Posterior vena cava (tissue), 2 donors: Measurements from ENCODE around the gene PDSS2. TPM values are rescaled to one million over a fixed set of nuclear protein-coding genes. Genes with fewer than 3 reads are reported as not detected.
"Not testable (repeated sequence)": the region's sequence is repeated elsewhere in the genome, so short reads cannot be mapped to it uniquely, and the experiment has no call there.

Source experiments
- DNase-seq: peaks from one replicate; pipeline ENCODE4 v3.0.0-alpha.2; 2020; ENCODE audit warnings: low spot score
- intact Hi-C, 2 donors: fragments of 100-400 bp; cut with DNase I; formaldehyde crosslinking; loops; one replicate each; pipeline versions ENCODE4 v1.14.1 to v1.14.2; 2022 to 2023
- total RNA-seq, 2 donors: library from RNA; stranded (reverse); fragmentation: NEBNext Ultra II Directional; extraction: Animal tissue kit (Norgen Biotek cat#: 25700); gene quantifications; one replicate each; pipeline ENCODE4 v1.2.1, GENCODE V29; 2021
- donor health status: DM: yes; HTN: yes; CAD: no.
- donor health status: DM: yes; HTN: yes; CAD: no.

Gene PDSS2
- total RNA-seq, 2 donors from 2014 or later = 10.1 to 11.6 TPM

GRCh38 chr6:107386904-107387303 is 72.5 kb downstream of the PDSS2 start:
- intact Hi-C loops = no loop called here
- no peak for DNase-seq

DNA sequence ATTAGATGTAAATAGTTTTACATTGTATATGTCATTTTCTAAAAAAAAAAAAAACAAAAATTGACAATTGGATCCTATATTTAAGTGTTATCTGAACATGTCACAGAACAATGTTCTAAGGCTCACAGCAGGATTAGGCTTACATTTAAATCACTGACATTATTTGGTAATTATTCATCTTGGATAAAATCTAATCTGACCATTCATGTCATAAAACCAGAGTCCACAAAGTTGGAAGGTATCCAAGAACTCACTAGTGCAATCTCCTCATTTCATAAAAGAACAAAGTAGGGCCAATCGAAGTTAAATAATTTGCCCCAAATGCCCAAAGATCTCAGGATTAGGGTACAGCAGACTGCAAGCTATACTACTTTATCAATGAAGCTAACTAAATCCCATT is 73.0 kb downstream of the PDSS2 start:
- DNase-seq = no peak
- intact Hi-C loops = no loop called here

DNA sequence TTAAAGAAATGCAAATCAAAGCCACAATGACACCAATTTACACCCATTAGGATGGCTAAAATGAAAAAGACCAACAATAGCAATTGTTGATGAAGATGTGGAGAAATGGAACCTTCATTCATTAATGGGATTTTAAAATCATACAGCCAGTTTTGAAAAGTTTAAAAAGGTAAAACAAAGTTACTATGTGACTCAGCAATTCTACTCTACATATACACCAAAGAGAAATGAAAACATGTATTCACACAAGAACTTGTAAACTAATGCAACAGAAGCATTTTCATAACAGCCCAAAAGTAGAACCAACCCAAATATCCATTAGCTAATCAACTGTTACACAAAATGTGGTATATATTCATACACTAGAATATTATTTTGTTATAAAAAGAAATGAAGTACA is 75.7 kb downstream of the PDSS2 start:
- intact Hi-C loops = no loop called here
- DNase-seq = no peak

DNA sequence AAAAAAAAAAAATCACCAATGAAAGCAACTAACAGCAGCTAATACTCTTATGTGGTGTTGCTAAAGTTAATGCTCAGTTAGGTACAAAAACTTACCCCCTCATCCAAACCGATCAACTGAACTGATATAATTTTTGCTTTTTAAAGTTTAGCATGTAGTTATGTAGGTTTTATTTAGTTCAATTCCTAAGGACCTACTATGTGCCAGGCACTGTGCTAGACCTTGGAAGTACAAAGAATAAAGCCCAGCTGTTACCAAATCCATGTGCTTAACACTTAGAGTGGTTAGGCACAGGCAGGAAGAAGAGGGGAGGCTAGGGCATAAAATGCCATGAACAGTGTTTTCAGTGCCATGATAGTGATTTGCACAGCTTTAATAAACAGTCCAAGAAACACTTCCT is 85.1 kb downstream of the PDSS2 start:
- no peak for DNase-seq
- intact Hi-C loops = no loop called here

- DNase-seq = no peak
- intact Hi-C loops = loop anchor here in 1 of 2 donors (10.0 kb wide), 1 partner anchor 915 kb away; no protein-coding TSS in a partner anchor
Observed at GRCh38 chr6:107369493-107369892, 89.9 kb downstream of the PDSS2 start.

DNA sequence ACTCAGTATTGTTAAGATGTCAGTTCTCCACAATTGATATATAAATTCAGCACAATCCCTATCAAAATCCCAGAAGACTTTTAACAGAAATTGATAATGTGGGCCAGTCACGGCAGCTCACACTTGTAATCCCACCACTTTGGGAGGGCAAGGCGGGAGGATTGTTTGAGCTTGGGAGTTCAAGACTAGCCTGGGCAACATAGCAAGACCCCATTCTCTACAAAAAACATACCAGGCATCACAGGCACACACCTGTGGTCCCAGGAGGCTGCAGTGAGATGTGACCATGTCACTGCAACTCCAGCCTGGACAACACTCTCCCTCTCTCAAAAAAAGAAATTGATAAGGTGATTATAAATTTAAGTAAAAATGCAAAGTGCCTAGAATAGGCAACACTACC is 90.9 kb downstream of the PDSS2 start:
- intact Hi-C loops = loop anchor here in 1 of 2 donors (10.0 kb wide), 1 partner anchor 914 kb away; no protein-coding TSS in a partner anchor

GRCh38 chr6:107364173-107364572 is 95.2 kb downstream of the PDSS2 start:
- not testable (repeated sequence) for DNase-seq
- intact Hi-C loops = loop anchor here in 1 of 2 donors (10.0 kb wide), 1 partner anchor 909 kb away; no protein-coding TSS in a partner anchor

More for the DNA sequence above, 90.9 kb downstream of the PDSS2 start:
- DNase-seq = no peak

DNA sequence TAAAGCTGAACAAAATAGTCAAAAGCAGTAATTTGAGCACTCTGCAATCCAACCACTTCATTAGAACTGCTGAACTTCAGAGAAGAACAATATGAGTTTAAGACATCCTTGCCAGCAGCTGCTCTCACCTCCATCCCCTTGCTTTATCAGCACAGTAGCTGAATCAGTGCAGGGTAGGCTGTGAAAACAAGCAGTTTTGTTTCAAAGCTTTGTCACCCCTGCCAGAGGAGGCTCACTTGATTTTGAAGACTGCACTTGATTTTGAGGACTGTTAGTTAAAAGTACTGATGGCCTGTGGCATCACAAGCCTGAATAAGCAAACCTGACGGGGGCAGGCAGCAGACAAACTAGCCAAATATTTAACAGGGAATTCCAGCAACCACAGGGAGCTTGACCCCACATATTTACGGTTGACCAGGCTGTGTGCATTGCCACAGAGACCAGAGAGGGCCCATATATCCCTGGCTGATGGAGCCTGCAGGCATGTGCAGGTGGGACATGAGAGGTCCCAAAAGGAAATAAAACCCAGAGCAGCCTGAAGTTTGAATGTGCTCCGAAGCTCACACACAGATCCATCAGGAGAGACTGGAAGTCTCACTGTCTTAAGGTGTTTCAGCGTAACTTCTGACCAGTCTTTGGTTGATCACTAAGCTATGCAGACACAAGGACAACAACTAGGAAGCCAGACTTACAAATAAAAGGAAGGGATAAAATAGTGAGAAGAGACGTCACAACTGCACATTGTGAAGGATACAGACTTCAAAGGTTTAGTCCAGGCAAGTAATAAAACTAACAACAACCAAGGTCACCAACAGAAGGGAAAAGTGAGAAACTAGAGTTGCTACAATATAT is 97.4 kb downstream of the PDSS2 start:
- intact Hi-C loops = loop anchor here in 1 of 2 donors (10.0 kb wide), 1 partner anchor 907 kb away; no protein-coding TSS in a partner anchor
- DNase-seq = no peak

DNA sequence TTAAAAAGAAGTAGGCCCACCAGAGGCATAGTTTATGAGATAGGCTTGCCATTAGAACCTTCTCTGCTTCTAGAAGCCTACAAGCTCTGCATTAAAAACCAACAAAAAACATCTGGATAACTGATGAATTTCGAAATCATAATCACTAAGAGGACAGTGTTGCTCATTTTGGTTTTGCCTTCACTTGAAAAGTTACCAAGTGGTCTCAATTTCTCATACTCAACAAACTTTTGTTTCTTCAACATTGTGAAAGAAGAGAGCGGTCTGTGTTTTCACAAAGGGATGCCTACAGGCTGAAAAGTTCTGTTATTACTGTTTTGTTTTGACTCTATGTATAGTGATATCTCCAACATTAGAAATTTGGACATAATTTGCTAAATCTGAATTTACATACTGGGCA is 98.9 kb downstream of the PDSS2 start:
- intact Hi-C loops = loop anchor here in 1 of 2 donors (10.0 kb wide), 1 partner anchor 906 kb away; no protein-coding TSS in a partner anchor
- no peak for DNase-seq

DNA sequence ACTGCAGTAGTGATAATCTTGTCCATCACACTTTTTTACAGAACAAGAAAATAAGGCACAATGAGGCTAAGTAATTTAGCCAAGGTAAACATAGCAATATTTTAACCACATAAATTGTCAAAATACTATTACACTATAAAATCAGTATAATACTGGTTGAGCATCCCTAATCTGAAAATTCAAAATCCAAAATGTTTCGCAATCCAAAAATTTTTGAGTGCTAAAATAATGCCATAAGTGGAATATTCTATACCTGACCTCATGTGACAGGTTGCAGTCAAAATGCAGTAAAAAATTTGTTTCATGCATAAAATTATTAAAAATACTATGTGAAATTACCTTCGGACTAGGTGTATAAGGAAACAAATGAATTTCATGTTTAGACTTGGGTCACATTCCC is 101.5 kb downstream of the PDSS2 start:
- DNase-seq = no peak
- intact Hi-C loops = no loop called here

DNA sequence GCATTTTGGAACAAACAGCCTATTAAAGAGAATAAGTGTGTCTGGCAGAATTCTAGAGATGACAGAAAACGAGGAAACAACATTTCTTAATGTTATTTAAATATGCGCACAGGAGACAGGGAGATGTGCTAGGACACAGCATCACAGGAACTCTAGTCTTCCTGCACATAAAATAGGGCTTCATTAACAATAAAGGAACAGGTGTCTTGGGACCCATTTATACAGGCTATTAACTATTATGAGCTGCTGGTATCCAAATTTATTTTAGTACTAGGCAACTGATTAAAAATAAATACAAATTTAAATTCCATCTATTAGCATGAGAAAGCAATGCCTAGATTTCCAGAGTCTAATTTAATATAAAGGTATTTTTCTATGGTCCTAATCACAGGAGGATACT is 102.3 kb downstream of the PDSS2 start:
- intact Hi-C loops = no loop called here
- DNase-seq = no peak

DNA sequence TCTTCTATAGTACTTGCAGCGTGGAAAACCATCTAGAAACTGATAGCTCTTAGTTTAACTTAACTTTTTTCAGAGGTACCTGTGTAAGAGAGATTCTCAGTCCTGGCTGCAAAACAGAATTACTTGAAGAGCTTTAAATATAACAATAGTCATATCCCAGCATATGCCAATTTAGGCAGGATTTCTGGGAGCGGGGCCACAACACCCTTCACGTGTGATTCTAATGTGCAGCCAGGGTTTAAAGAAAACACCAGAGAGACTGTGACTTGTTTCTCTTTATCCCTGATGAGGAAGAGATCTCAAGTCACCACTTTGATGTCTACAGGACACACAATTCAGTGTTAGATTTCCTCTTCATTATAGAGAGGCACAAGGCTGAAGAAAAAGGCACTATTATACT is 103.7 kb downstream of the PDSS2 start:
- DNase-seq = no peak
- intact Hi-C loops = no loop called here

DNA sequence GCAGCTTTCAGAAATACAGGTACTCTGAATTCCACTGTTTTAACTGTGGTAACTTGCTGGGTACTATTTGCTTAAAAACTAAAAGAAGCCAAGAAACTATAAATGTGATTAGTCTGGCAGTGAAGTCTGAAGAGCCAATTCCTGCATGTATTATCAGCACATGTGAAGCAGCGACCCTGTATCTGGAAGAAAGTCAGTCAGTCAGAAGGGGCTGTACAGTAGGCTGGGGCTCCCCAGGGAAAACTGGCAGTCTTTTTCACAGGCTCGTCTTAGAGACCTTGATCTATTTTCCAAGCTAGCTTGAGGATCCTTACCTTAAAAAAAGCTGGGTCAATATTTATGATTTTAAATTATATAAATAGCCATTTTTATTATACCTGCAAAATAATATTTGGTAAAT is 104.9 kb downstream of the PDSS2 start:
- no peak for DNase-seq
- intact Hi-C loops = no loop called here

DNA sequence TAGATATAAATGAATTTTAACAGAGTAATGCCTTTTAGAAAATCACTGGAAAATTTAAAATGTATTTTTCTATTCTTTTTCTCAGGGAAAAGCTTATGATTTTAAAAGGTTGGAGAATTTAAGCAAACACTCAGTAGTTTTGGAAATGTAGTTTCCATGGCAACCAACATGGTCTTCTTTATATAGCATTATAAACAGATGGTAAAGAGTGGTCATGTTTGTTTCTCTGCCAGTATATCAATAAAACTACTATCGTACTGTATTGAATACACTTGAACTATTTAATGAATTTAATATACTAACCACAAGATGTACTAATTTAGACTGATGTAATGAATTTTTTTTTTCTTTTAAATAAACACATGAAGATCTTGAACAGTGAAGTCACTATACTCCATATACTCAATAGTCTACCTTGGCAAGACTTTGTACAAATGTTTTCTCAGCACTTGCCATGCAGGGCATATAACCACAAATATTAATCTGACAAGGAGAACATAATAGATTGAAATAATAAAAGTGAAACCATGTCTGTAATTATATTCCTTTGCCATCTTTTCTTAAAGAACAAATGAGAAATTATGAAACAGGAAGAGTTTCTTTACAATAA is 105.5 kb downstream of the PDSS2 start:
- no peak for DNase-seq
- intact Hi-C loops = no loop called here

DNA sequence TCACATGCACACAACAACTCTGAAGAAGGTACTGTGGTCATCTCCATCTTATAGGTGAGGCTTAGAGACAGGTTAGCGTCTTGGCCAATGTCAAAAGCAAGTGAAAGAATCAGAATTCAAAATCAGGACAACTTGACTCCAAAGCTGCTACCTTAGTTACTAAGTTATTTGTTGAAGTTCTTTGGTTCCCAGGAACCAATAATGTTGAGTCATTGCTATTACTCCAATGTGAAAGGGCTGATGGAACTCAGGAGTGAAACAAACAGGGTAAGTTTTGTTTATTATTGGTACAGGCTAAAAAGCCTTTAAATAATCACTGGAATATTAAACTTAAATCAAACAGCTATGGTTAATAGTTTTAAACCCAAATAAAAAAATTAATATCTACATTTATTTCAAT is 111.1 kb downstream of the PDSS2 start:
- intact Hi-C loops = no loop called here

DNA sequence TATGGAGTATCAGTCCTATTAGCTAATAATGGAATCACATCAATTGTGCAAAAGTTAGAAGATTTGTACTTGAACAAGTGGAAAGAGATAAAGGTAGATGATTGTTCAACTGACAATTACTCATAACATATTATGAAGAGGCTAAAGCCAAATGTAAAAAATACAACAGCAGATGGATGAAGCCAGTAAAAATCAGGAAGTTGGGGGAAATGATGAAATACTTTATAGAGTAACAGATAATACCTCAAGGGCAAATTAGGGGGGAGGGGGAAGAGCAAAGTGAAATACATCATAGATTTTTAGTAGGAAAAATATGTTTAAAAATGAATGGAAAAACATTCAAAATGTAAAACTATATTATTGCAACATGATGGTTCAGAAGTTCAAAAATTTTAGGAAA is 114.0 kb downstream of the PDSS2 start:
- DNase-seq = no peak
- intact Hi-C loops = no loop called here

More for the DNA sequence above, 111.1 kb downstream of the PDSS2 start:
- no peak for DNase-seq

DNA sequence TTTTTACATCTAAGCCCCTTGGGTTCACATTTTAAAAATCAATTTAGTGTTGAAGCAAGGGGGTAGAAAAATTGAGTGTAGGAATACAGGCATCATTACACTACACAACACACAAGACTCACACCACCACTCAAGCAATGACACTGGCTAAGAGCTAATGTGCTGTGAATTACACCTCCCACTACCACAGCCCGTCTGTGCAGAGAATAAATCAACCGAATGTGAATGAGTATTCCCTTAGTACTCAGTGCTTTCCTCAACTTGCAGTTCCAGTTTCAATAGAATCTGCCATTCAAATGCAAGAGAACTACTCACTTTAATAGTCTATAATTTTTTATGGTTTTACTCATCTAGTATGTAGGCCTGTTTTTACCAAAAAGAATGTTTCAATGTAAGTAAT is 114.4 kb downstream of the PDSS2 start:
- no peak for DNase-seq
- intact Hi-C loops = no loop called here

DNA sequence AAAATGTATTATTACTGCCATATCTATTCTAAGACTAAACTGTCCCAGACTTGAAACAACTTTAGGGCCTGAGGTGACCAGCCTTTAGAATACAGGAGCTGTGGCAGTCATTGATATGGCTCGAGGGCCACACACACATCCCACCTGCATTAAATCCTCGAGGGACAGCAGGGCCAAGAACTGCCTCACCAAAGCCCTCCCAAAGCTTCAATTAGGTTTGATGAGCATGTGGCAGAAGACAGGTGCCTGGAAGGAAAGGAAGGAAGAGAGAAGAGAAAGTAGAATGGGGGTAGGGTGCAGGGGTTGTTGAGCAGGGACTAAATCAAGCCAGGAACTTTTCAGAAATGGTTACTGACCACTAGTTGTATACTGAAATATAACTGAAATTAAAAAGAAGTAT is 115.0 kb downstream of the PDSS2 start:
- no peak for DNase-seq

DNA sequence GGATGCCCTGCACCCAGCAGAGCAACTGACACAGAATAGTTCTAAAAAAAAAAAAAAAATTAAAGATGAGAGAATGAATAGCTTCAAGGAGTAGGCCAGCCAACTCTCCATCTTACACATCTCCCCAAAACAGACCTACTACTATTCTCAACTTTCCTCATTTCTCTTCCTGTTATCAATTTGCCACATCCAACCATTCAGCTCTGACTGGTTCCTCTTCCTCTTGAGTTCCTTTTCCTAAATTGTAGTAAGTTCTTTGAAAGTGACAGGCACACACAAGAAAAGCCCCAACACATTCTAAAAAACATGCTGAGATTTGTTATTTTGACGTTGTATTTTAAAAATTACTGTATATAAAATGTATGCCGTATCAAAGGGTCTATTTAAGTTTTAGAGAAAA is 117.2 kb downstream of the PDSS2 start:
- intact Hi-C loops = no loop called here
- no peak for DNase-seq

More for the DNA sequence above, 115.0 kb downstream of the PDSS2 start:
- intact Hi-C loops = no loop called here

- intact Hi-C loops = no loop called here
Observed at GRCh38 chr6:107340881-107341280, 118.5 kb downstream of the PDSS2 start.

More at GRCh38 chr6:107340881-107341280, 118.5 kb downstream of the PDSS2 start:
- no peak for DNase-seq
